Fibroblast of skin of back (primary cell): Measurements from ENCODE around the gene PGAM2.
A peak's percentile ranks its signal among the peaks of the same experiment; 100 is the strongest.
"Not testable (repeated sequence)": the region's sequence is repeated elsewhere in the genome, so short reads cannot be mapped to it uniquely, and the experiment has no call there.

ENCODE experiments used
- DNase-seq: peaks from one replicate; pipeline ENCODE4 v3.0.0-alpha.2; 2013

The PGAM2 gene

DNA sequence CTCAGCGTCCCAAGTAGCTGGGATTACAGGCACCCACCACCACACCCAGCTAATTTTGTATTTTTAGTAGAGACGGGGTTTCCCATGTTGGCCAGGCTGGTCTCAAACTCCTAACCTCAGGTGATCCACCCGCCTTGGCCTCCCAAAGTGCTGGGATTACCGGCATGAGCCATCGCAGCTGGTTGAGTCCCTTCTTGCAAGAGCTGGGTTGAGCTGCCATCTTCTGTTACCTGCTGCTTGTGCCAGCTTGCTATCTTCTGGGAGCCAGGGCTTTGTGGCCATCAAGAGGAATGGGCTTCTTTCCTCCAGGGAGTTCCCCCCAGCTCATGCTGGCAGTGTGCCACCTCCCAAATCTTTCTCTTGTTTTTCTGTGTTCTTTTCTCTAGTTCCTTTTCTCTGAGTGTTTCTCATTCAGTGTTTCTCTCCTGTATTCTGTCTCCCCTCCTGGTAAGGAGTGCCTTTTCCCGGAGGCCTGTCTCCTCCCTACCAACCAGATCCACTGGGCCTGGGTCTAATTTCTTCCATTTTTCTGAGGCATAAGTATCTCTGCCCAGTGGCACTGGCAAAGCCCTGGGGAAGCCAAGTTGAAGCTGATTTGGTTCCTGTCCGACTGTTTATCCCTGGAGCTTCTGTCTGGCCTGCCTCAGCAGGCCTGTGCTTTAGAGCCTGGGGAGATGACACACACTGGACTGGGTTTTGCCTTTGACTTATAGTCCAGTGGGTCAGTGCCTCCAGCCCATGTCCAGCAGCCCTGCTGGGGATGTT, 17.2 kb downstream of the PGAM2 start:
- DNase-seq = no peak

DNA sequence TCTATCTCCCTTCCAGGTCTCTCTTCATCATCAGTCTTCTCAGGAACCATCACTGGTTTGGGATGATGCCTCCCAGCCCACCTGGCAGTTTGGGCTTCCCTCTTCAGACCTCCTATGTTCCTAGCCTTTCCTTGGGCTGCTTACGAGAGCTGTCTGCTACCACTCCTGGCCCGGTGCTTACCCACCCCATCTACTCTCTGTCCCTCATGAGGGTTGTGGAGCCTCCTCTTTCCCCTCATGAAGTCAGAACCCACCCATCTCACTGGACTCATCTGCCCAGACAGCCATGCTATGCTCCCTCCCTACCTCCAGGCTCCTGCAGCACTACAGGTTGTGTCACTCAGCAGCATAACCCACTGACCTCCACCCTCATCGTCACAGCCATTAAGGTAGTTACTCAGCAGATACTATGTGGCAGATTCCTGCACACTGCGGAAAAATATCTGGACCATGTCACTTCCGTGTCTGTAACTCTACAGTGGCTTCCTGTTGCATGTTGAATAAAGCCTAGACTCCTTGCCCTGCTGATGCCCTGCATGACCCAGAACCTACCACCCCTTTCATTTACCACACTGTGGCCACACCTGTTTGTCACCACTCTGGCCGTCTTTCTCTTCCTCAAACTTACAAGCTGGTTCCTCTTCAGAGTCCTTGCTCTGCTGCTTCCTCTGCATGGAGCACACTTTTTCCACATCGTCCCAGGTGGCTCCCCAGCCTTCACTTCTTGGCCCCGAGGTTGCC, 18.9 kb downstream of the PGAM2 start:
- no peak for DNase-seq

DNA sequence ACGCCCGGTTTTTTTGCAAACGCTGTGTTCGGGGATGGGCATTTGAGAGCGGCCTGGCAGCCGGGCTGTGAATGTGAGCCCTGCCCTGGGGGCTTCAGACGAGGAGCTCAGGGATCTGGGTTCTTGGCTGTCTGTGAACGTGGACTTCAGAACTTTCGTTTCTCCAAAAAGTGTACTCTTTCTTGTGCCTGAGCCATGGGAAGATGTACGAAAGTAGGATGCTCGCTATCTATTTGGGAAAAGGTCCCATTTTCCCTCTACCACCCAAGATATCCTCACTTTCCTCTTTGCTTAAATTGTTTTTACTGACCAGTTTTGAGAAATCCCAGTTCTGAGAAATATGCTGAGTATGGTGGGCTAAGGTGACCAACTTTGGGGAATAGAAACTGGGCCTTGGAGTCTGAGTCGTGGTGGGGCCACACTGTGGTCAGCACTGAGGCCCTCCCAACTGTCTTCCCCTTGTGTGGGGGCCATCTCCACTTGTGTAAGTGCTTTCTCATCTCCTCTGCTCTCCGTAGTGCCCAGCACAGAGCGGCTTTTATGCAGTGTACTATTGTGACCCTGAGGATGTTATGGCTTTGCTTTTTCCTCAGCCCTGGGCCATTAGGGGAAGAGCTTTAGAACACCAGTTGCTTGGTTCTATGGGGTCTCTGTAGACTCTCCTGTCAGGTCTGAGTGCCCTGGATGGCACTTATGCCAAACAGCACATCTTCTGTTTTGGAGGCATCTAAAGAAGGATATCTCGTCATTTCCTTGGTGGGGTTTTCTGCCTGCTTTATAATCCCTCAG, 19.9 kb downstream of the PGAM2 start:
- peak; percentile 54 for DNase-seq

DNA sequence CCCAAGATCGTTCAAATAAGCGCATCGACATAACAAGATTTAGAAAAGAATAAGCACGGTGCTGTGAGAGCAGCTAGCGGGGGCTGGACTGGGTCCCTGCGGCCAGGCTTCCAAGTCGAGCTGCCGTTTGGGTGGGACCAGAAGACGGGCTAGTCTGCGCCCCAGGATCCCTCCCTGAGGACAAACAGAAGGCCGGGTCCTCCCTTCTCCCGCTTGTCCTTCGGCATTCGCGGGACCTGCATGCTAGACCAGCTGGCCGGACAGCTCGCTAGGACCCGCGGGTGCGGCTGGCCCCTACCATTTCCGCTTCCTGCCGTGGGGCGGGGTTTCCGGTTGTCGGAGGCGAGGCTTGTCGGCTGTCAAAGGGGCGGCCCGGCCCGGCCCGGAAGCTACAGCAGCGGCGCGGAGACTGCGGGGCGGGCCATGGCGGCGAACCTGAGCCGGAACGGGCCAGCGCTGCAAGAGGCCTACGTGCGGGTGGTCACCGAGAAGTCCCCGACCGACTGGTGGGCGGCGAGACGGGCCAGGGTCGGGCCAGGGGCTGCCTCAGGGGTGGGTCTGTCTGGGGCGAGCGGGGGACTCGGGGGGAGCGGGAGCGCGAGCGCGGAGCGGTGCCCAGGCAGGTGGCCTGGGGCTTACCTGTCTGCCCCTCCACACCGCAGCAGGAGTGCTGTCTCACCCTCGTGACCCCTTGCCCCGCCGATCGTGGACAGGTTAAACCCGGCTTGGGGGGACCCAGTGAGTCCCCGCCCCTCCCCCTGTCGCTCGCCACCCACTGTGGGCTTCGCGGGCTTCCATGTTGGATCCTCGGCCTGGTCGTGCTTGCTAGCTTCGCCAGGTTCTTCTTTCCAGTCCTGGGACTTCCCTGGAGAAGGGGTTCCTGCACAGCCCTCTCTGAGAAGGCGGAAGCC, 20.8 kb downstream of the PGAM2 start, which contains the start of gene DBNL:
DBNL (plus strand) TSS at position 388 of the 911 bp plus-strand sequence; CDS start at position 424, 36 bp downstream.
- peak; percentile 89 for DNase-seq

DNA sequence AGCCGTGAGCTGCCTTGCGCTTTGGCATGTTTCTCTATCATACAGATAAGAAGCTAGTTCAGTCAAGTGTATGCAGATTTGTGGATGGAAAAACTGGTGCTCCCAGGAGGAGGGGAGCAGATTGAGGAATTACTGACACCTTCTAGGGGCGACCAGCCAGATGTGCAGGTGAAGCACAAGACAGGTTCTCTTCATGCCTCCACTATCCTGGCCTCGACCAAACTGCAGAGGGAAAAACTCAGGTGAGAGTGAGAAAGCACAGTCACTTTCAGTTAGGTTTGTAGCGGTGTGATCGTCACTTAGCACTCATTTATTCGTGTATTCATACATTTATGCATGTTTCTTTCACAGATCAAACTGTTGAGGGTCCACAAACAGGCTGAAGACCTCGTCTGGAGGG, 21.5 kb downstream of the PGAM2 start:
- no peak for DNase-seq

DNA sequence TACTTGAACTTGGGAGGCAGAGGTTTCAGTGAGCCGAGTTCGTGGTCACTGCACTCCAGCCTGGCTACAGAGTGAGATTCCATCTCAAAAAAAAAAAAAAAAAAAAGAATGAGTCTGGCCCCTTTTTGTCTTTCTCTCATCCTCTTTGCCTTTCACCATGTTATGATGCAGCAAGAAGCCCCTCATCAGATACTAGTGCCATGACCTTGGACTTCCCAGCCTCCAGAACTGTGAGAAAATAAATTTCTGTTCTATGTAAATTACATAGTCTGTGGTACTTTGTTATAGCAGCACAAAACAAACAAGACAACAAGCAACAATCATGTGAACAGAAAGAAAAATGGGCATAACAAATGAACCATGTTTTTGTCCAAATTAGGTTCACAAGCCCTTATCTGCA, 23.1 kb downstream of the PGAM2 start:
- DNase-seq = no peak

DNA sequence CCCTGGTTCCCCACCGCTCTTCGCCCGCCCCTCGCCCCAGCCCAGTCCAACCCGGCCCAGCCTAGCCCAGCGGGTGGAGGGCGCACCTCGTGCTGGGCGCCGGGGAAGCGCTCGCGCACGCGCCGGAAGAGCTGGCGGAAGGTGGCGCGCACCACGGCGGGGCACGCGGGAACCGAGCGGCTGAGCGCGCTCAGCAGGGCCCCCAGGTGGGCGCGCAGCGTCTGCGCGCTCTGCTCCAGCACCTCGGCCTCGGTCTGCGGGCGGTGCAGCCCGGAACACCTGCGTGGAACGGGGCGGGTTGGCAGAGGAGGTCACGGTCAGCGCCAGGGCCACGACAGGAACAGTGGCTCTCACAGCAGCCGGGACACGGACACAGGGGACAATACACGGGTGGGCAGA, 24.9 kb downstream of the PGAM2 start:
- DNase-seq = not testable (repeated sequence)

DNA sequence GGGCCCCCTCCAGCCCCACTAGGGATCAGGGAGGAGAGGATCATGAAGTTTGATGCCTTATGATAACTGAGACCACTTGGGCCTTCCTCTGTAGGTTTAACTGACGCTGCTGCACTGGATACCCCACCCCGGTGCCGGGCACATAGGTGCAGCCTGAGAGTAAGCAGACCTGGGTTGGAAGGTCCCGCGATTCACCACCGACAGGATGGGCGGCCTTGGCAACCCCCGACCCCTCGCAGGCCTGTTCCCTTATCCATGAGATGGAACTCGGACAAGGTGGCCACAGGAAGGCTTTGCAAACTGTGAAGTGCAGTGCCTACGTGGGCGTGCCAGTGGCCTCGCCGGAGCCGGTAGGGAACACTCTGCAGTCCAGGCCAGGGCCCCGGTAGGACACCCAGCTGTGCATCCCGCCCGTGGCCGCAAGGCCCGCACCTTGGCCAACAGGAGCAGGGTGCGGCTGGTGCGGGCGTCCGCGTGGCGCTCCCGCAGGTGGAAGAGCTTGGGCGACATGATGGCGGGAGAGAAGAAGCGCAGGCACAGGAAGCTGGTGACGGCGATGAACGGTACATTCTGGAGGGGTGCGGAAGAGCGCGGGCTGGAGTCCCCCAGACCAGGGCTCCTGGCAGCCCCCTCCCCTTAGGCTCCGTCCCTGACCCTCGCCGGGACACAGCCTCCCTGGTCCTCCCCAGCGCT, 25.4 kb downstream of the PGAM2 start:
- DNase-seq = not testable (repeated sequence)

DNA sequence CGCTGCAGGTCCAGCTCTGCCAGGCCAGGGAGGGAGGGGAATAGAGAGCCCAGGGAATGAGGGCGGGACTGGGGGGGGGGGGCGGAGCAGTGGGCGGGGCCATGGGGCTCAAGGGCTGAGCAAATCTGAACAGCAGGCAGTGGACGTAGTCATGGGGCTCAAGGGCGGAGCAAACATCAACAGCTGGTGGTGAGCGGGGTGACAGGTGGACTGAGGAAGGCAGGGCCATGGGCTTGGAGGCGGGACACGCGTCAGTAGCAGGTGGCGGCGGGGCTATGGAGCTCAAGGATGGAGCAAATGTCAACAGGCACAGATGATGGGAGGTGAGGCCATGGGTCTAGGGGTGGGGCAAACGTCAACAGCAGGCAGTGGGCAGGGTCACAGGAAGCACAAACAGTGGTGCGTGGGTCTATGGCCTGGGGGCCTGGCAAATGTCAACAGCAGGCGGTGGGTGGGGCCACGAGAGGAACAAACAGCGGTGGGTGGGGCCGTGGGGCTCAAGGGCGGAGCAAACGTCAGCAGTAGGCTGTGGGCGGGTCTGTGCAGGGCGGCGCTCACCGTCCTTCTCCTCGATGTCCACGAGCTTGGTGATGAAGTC, 26.3 kb downstream of the PGAM2 start:
- peak; percentile 22 for DNase-seq

DNA sequence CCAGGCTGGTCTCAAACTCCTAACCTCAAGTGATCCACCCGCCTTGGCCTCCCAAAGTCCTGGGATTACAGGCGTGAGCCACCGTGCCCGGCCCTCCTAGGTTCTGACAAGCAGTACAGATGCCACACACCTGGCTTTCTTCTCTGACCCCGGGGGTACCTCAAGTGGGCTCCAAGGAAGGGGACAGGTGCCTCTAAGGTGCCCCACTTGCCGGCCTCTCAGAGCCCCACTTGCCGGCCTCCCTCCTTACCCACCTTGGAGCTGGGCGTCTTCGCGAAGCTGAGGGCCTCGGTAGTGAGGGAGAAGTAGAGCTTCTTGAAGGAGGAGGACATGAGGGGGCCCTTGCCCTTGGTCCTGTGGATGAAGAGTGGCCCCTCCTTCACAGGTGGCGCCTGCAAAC, 26.8 kb downstream of the PGAM2 start:
- DNase-seq = not testable (repeated sequence)

DNA sequence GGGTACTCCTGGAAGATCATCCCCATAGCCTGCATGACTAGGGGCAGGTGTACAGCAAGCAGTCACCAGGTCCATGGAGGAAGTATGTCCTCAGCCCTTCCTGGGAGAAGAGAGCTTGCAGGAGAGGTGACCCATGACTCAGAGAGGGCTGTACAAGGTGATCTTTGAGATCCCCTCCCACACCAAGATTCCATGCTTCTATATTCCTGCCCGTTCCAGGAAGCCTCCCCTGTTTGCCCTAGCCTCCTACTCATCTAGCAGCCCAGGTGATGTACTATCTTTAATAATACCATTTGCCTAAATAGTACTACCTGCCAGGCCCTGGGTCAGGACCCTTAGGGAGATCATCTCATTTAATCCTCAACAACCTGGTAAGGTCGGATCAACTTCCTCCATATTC, 27.4 kb downstream of the PGAM2 start:
- not testable (repeated sequence) for DNase-seq

DNA sequence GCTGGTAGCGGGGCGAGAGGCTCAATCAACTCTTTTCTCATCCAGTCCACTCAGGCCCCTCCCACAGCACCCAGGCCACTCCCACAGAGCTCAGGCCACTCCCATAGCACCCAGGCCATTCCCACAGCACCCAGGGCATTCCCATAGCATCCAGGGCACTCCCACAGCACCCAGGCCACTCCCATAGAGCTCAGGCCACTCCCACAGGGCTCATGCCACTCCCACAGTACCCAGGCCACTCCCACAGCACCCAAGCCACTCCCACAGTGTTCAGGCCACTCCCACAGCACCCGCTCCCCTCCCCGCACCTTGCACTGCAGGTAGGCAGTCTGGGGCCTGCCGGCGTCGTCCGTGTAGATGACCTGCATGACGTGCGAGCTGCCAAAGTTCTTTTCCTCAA, 29.0 kb downstream of the PGAM2 start:
- DNase-seq = peak; percentile 15

DNA sequence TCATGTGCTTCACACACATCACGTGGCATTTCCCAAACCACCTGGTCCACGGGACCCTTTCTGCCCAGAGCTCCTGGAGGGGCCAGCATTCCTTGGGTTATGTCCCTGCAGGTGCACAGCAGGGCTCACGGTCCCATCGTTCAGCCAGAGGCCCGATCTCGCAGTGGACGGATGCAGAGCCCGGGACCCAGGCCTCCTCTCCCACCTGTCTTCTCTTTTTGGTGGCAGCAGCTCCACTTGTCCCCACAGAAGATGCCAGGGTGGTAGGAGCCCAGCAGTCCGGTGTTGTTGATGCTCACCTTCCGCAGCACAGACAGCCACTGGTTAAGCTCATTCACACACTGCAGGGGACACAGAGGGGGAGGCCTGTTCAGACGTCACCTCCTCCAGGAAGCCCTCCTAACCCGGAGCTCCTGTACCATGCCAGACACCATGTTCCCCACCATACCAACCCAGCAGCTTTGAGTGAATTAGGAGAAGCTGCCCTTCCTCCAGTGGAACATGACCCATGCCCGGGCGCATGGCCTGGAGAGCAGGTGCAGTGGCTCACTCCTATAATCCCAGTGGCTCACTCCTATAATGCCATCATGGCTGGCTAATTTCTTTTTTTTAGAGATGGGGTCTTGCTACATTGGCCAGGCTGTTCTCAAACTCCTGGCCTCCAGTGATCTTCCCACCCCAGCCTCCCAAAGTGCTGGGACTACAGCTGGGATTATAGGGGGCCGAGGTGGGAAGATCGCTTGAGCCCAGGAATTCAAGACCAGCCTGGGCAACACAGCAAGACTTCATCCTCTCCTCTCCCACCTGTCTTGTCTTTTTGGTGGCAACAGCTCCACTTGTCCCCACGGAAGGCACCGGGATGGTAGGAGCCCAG, 31.2 kb downstream of the PGAM2 start:
- not testable (repeated sequence) for DNase-seq

DNA sequence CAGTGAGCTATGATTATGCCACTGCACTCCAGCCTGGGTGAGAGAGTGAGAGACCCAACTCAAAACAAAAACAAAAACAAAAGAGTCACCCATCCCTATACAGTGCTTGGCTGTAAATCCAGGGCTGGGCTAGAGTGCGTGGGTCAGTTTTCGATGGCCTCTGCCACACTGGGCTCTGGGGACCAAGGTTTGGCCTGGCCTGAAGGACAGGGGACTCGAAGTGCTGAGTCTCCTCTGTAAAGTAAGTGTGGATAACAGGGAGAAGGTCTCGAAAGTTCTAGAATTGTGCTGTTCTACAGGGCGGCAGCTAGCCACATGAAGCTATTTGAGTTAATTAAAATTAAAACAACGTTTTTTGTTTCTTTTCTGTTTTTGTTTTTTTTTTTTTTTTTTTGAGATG, 33.3 kb downstream of the PGAM2 start:
- not testable (repeated sequence) for DNase-seq

DNA sequence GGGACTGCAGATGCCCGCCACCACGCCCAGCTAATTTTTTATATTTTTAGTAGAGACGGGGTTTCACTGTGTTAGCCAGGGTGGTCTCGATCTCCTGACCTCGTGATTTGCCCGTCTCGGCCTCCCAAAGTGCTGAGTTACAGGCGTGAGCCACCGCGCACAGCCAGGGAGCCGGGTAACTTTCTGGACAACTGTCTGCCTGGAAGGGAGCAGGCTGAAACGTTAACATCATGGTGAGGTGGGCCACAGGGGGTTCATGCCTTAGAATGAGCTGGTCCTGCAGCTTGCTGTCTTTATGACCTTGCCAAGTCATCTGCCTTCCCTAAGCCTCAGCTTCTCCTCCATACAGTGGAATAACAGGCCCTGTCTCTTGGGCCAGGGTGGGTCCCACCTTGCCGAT, 34.0 kb downstream of the PGAM2 start:
- not testable (repeated sequence) for DNase-seq

DNA sequence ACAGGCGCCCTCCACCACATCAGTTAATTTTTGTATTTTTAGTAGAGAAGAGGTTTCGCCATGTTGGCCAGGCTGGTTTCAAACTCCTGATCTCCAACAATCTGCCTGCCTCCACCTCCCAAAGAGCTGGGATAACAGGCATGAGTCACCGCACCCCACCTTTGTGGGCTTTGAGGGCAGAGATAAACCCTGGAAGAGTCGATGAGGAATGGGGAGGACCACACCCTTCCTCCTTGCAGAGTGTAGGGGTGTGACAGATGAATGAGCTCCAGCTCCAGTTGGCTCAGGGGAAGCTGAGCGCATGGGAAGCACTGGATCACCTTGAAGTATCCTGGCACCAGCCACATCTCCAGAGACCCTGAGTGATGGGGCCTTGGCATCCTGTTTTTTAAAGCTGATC, 35.3 kb downstream of the PGAM2 start:
- DNase-seq = not testable (repeated sequence)

DNA sequence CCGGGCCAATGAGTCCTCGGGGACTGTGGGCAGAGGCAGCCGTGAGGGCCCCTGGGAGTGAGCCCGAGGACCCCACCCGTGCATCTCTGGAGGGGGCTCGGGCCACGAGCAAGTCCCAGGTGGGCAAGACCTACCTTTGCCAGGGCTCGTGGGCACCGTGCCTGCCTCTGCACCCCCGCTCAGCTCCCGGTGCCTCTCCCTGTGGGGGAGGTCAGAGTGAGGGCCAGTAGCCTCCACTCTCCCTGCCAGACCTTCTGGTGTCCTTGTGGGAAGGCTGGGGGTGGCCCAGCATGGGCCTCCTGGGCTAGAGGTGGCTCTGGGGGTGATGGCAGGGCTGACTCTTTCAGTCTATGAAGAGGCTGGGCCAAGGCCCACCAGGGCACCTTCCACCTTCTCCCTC, 35.9 kb downstream of the PGAM2 start:
- DNase-seq = not testable (repeated sequence)

DNA sequence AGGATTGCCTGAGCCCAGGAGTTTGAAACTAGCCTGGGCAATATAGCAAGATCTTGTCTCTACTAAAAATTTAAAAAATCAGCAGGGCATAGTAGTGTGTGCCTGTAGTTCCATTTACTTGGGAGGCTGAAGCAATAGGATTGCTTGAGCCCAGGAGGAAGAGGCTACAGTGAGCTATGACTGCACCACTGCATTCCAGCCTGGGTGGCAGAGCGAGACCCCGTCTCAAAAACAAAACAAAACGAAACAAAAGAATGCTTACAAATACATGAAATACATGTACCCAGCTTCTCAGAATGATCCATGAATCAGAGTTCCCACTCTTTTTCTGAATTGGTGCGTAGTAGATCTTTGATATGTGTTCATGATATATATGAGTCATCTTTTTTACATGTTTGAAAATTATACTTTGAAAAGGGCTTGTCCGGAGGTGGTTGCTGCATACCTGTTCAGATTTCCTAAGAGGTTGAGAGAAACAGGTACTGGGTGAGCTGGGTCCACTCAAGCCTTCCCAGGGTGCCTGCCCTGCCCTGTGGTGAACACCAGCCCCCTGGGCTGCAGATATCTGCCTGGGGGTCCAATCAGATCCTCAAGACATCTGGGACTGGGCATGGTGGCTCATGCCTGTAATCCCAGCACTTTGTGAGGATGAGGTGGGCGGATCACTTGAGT, 42.4 kb downstream of the PGAM2 start:
- not testable (repeated sequence) for DNase-seq

DNA sequence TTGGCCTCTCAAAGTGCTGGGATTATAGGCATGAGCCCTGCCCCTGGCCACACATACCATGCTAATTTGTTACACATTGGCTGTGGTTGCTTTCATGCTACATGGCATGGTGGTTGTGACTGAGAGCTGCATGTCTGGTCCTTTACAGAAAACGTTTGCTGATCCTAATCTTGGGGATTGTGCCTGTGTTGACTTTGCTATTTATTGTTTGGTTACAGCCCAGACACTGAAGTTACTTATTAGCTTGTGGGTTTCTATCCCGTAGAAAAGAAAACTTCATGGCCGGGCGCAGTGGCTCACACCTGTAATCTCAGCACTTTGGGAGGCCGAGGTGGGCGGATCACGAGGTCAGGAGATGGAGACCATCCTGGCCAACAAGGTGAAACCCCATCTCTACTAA, 43.3 kb downstream of the PGAM2 start:
- not testable (repeated sequence) for DNase-seq
